ENCODE results near the gene DAD1. TPM values are rescaled to one million over a fixed set of nuclear protein-coding genes. Genes with fewer than 3 reads are reported as not detected.
A peak's percentile ranks its signal among the peaks of the same experiment; 100 is the strongest.

DAD1 gene
- total RNA-seq, 1 experiment from 2014 or later, result 258 TPM

DNA sequence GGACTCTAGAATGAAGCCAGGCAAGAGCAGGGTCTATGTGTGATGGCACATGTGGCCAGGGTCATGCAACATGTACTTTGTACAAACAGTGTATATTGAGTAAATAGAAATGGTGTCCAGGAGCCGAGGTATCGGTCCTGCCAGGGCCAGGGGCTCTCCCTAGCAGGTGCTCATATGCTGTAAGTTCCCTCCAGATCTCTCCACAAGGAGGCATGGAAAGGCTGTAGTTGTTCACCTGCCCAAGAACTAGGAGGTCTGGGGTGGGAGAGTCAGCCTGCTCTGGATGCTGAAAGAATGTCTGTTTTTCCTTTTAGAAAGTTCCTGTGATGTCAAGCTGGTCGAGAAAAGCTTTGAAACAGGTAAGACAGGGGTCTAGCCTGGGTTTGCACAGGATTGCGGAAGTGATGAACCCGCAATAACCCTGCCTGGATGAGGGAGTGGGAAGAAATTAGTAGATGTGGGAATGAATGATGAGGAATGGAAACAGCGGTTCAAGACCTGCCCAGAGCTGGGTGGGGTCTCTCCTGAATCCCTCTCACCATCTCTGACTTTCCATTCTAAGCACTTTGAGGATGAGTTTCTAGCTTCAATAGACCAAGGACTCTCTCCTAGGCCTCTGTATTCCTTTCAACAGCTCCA lies 39.6 kb downstream of the DAD1 start:
- intact Hi-C loops (cut with micrococcal nuclease), result no loop called here
- Histone ChIP-seq H3K27ac (ENCODE audit: low read length) (peak overlapping the region; percentile 54), H3K4me1 (ENCODE audit: insufficient read depth, low read length) (peaks cover 52% of the 10 kb centered on the region), H3K9me2 (replicated peaks; ENCODE audit: low read length) (no peaks in the 10 kb centered on the region), H3K9ac (ENCODE audit: low read length) (no peak overlapping the region), H3K4me3 (ENCODE audit: low read length) (no peak overlapping the region), H3K36me3 (ENCODE audit: low read depth, low read length) (no peaks in the 10 kb centered on the region), H3K79me2 (ENCODE audit: low read length) (no peaks in the 10 kb centered on the region), H3K4me2 (ENCODE audit: low read length) (no peak overlapping the region; the same call in 1 of the 2 replicates), H3K27me3 (ENCODE audit: low read length) (no peaks in the 10 kb centered on the region), H3F3A (ENCODE audit: low read length, unreplicated experiment) (no peaks in the 10 kb centered on the region), H4K20me1 (ENCODE audit: low read length) (no peaks in the 10 kb centered on the region), H3K9me3 (ENCODE audit: low read length) (no peaks in the 10 kb centered on the region), H2AFZ (ENCODE audit: low read length) (no peak overlapping the region)
- no TSS peak for BruUV-seq (replicated peaks)
- TF ChIP-seq EZH2phosphoT487 (IDR thresholded peaks at IDR 0.05; ENCODE audit: borderline replicate concordance, low read length) (no peak), EZH2 (IDR thresholded peaks at IDR 0.05; ENCODE audit: low read length, unreplicated experiment) (no peak)
- TF ChIP-seq, protein P1, sequence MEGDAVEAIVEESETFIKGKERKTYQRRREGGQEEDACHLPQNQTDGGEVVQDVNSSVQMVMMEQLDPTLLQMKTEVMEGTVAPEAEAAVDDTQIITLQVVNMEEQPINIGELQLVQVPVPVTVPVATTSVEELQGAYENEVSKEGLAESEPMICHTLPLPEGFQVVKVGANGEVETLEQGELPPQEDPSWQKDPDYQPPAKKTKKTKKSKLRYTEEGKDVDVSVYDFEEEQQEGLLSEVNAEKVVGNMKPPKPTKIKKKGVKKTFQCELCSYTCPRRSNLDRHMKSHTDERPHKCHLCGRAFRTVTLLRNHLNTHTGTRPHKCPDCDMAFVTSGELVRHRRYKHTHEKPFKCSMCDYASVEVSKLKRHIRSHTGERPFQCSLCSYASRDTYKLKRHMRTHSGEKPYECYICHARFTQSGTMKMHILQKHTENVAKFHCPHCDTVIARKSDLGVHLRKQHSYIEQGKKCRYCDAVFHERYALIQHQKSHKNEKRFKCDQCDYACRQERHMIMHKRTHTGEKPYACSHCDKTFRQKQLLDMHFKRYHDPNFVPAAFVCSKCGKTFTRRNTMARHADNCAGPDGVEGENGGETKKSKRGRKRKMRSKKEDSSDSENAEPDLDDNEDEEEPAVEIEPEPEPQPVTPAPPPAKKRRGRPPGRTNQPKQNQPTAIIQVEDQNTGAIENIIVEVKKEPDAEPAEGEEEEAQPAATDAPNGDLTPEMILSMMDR (conservative IDR thresholded peaks at IDR 0.05; ENCODE audit: low read depth, low read length), result no peak
- CTCF ChIA-PET, result no interaction called here
- ATAC-seq, result no peak
- DNase-seq, result no peak
- POLR2A ChIA-PET (ENCODE audit: unreplicated experiment), result interaction anchor here (0.5 kb wide), 2 partner anchors 149 to 366 kb away, joined by 3 to 21 read pairs; no protein-coding TSS in a partner anchor

DNA sequence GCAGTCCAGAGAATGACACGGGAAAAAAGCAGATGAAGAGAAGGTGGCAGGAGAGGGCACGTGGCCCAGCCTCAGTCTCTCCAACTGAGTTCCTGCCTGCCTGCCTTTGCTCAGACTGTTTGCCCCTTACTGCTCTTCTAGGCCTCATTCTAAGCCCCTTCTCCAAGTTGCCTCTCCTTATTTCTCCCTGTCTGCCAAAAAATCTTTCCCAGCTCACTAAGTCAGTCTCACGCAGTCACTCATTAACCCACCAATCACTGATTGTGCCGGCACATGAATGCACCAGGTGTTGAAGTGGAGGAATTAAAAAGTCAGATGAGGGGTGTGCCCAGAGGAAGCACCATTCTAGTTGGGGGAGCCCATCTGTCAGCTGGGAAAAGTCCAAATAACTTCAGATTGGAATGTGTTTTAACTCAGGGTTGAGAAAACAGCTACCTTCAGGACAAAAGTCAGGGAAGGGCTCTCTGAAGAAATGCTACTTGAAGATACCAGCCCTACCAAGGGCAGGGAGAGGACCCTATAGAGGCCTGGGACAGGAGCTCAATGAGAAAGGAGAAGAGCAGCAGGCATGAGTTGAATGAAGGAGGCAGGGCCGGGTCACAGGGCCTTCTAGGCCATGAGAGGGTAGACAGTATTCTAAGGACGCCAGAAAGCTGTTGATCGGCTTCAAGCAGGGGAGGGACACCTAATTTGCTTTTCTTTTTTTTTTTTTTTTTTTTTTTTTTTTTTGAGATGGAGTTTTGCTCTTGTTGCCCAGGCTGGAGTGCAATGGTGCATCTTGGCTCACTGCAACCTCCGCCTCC lies 40.9 kb downstream of the DAD1 start:
- CTCF ChIA-PET, result no interaction called here
- no peaks in the 10 kb centered on the region for H3K9me2 ChIP-seq (replicated peaks; ENCODE audit: low read length)
- peaks cover 52% of the 10 kb centered on the region for H3K4me1 ChIP-seq (ENCODE audit: insufficient read depth, low read length)
- no peaks in the 10 kb centered on the region for H3K9me3 ChIP-seq (ENCODE audit: low read length)
- no peak overlapping the region for H2AFZ ChIP-seq (ENCODE audit: low read length)
- DNase-seq (no peak), ATAC-seq (no peak)
- no peak overlapping the region for H3K27ac ChIP-seq (ENCODE audit: low read length)
- POLR2A ChIA-PET (ENCODE audit: unreplicated experiment), result no interaction called here
- H3K4me2 ChIP-seq (ENCODE audit: low read length), result no peak overlapping the region
- H4K20me1 ChIP-seq (ENCODE audit: low read length), result no peaks in the 10 kb centered on the region
- no peak overlapping the region for H3K4me3 ChIP-seq (ENCODE audit: low read length)
- H3K36me3 ChIP-seq (ENCODE audit: low read depth, low read length), result no peaks in the 10 kb centered on the region
- no peak overlapping the region for H3K9ac ChIP-seq (ENCODE audit: low read length)
- no TSS peak for BruUV-seq (replicated peaks)
- no peaks in the 10 kb centered on the region for H3K79me2 ChIP-seq (ENCODE audit: low read length)
- H3F3A ChIP-seq (ENCODE audit: low read length, unreplicated experiment), result no peaks in the 10 kb centered on the region
- TF ChIP-seq EZH2phosphoT487 (IDR thresholded peaks at IDR 0.05; ENCODE audit: borderline replicate concordance, low read length) (no peak), EZH2 (IDR thresholded peaks at IDR 0.05; ENCODE audit: low read length, unreplicated experiment) (no peak)
- TF ChIP-seq, protein P1 (conservative IDR thresholded peaks at IDR 0.05; ENCODE audit: low read depth, low read length), result no peak
- intact Hi-C loops (cut with micrococcal nuclease), result loop anchor here (2.0 kb wide), 1 partner anchor 37 kb away; no protein-coding TSS in a partner anchor
- H3K27me3 ChIP-seq (ENCODE audit: low read length), result no peaks in the 10 kb centered on the region
